ENCODE results near the gene DDX60. TPM values are rescaled to one million over a fixed set of nuclear protein-coding genes. Genes with fewer than 3 reads are reported as not detected.

DDX60 gene
- 2.7 and 3.1 TPM in 2 replicates for polyA plus RNA-seq (2012; rRNA removed)
- 3.7 TPM in 2 replicates for polyA plus RNA-seq (2012; cell fraction: cytosol; rRNA removed)
- 2.4 and 4.9 TPM in 2 replicates for polyA plus RNA-seq (2012; cell fraction: nucleus; rRNA removed)

DNA sequence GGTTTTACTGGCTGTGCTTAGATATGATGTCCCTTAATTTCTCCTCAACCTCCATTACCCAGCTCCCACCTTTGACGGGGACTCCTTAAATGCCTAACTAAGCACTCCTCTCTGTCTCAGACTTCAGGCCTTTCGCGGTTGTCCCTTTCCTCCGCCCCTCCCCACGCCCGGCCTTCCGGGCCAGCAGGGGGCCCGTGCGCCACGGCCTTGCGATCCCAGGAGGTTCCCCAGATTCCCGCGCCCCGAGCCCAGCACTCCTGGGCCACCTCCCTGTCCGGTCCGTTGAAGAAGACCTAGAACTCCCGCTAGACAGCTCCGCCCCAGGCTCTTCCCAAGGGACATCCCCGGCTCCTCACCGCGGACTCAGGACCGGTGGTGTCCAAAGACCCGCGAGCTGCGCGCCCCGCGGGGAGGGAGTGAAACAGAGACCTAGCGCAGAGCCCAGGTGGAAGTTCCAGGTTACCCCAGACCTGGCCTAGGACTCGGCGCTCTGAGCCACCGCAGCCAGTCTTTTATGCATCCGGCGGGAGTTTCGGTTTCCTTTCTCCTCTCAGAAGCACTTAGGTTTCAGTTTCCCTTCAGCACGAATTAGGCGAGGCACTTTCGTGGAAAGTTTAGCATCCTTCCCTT is at the start of gene DDX60:
DDX60 (minus strand) TSS at position 487 of the 630 bp plus-strand sequence. CDS start 7,493 bp downstream, outside the sequence.
- no peaks in the 10 kb centered on the region for H3K27me3 ChIP-seq (ENCODE audit: insufficient read depth)
- peak within 1 kb of the TSS; percentile 86 for H3K4me2 ChIP-seq
- peak within 1 kb of the TSS; percentile 94 for H3K9ac ChIP-seq
- H3K4me1 ChIP-seq (ENCODE audit: control insufficient read depth in 1 of 2, insufficient read depth in 2 of 2, low read depth in 1 of 2, low read length in 1 of 2), result peaks cover 0 to 2% of the 10 kb centered on the region in 2 experiments; a peak in 2 of 4 replicates
- POLR2A ChIA-PET, result no interaction called here
- H3K9me2 ChIP-seq, result no peaks in the 10 kb centered on the region
- WGBS (ENCODE audit: low lambda C conversion rate), result 2% methylated on average over 17 of the region's 38 CpGs
- no peaks in the 10 kb centered on the region for H3K79me2 ChIP-seq (ENCODE audit: insufficient read depth)
- H3K4me3 ChIP-seq (ENCODE audit: low read depth in 2 of 2, low read length in 1 of 2), result peak within 1 kb of the TSS; percentile 86 to 93
- no peaks in the 10 kb centered on the region for H3K36me3 ChIP-seq (replicated peaks in 1 of 2; ENCODE audit: control insufficient read depth in 1 of 2, insufficient read depth in 2 of 2, low read length in 1 of 2)
- H3F3A ChIP-seq (replicated peaks; ENCODE audit: insufficient read depth), result no peaks in the 10 kb centered on the region
- peak within 1 kb of the TSS; percentile 95 for H2AFZ ChIP-seq (ENCODE audit: low read depth)
- H4K20me1 ChIP-seq (ENCODE audit: insufficient read depth), result no peaks in the 10 kb centered on the region
- CTCF ChIA-PET, result interaction anchor here (0.8 to 1.4 kb wide), 4 partner anchors 12 to 161 kb away, joined by 3 to 5 read pairs (median 4); no protein-coding TSS in a partner anchor
- H3K9me3 ChIP-seq, result no peaks in the 10 kb centered on the region
- peak; percentile 74 for DNase-seq
- peak within 1 kb of the TSS; percentile 75 to 88 for H3K27ac ChIP-seq (ENCODE audit: low read depth in 2 of 2, low read length in 1 of 2)
- TF ChIP-seq, protein P1, sequence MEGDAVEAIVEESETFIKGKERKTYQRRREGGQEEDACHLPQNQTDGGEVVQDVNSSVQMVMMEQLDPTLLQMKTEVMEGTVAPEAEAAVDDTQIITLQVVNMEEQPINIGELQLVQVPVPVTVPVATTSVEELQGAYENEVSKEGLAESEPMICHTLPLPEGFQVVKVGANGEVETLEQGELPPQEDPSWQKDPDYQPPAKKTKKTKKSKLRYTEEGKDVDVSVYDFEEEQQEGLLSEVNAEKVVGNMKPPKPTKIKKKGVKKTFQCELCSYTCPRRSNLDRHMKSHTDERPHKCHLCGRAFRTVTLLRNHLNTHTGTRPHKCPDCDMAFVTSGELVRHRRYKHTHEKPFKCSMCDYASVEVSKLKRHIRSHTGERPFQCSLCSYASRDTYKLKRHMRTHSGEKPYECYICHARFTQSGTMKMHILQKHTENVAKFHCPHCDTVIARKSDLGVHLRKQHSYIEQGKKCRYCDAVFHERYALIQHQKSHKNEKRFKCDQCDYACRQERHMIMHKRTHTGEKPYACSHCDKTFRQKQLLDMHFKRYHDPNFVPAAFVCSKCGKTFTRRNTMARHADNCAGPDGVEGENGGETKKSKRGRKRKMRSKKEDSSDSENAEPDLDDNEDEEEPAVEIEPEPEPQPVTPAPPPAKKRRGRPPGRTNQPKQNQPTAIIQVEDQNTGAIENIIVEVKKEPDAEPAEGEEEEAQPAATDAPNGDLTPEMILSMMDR (IDR thresholded peaks at IDR 0.05), result peak; percentile 64
- no peak for TF ChIP-seq USF2 (IDR thresholded peaks at IDR 0.05; ENCODE audit: borderline replicate concordance, low read depth, low read length)
- TF ChIP-seq YY1 (IDR thresholded peaks at IDR 0.05; ENCODE audit: low read depth), result no peak
- TF ChIP-seq TCF12 (IDR thresholded peaks at IDR 0.05), result no peak
- TF ChIP-seq SMC3 (IDR thresholded peaks at IDR 0.05; ENCODE audit: low read depth, low read length), result no peak; the same call in 1 of the 2 replicates
- peak; percentile 42 for TF ChIP-seq RAD21 (IDR thresholded peaks at IDR 0.05; ENCODE audit: low read length)
- TF ChIP-seq TEAD4 (IDR thresholded peaks at IDR 0.05; ENCODE audit: borderline replicate concordance, insufficient read depth), result no peak
- TF ChIP-seq, protein P2, sequence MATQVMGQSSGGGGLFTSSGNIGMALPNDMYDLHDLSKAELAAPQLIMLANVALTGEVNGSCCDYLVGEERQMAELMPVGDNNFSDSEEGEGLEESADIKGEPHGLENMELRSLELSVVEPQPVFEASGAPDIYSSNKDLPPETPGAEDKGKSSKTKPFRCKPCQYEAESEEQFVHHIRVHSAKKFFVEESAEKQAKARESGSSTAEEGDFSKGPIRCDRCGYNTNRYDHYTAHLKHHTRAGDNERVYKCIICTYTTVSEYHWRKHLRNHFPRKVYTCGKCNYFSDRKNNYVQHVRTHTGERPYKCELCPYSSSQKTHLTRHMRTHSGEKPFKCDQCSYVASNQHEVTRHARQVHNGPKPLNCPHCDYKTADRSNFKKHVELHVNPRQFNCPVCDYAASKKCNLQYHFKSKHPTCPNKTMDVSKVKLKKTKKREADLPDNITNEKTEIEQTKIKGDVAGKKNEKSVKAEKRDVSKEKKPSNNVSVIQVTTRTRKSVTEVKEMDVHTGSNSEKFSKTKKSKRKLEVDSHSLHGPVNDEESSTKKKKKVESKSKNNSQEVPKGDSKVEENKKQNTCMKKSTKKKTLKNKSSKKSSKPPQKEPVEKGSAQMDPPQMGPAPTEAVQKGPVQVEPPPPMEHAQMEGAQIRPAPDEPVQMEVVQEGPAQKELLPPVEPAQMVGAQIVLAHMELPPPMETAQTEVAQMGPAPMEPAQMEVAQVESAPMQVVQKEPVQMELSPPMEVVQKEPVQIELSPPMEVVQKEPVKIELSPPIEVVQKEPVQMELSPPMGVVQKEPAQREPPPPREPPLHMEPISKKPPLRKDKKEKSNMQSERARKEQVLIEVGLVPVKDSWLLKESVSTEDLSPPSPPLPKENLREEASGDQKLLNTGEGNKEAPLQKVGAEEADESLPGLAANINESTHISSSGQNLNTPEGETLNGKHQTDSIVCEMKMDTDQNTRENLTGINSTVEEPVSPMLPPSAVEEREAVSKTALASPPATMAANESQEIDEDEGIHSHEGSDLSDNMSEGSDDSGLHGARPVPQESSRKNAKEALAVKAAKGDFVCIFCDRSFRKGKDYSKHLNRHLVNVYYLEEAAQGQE (IDR thresholded peaks at IDR 0.05; ENCODE audit: low read depth, low read length), result no peak
- TF ChIP-seq, protein P3, sequence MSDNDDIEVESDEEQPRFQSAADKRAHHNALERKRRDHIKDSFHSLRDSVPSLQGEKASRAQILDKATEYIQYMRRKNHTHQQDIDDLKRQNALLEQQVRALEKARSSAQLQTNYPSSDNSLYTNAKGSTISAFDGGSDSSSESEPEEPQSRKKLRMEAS (IDR thresholded peaks at IDR 0.05; ENCODE audit: low read depth), result peak; percentile 48
- no peak for TF ChIP-seq FOSL2 (IDR thresholded peaks at IDR 0.05; ENCODE audit: borderline replicate concordance, low read depth)
- TF ChIP-seq CHD2 (IDR thresholded peaks at IDR 0.05; ENCODE audit: low read length, partially characterized antibody), result no peak
- TF ChIP-seq GATA2 (CRISPR knock-in tag; IDR thresholded peaks at IDR 0.05), result no peak
- TF ChIP-seq NFIC (IDR thresholded peaks at IDR 0.05; ENCODE audit: borderline replicate concordance), result no peak
- TF ChIP-seq, protein P4, sequence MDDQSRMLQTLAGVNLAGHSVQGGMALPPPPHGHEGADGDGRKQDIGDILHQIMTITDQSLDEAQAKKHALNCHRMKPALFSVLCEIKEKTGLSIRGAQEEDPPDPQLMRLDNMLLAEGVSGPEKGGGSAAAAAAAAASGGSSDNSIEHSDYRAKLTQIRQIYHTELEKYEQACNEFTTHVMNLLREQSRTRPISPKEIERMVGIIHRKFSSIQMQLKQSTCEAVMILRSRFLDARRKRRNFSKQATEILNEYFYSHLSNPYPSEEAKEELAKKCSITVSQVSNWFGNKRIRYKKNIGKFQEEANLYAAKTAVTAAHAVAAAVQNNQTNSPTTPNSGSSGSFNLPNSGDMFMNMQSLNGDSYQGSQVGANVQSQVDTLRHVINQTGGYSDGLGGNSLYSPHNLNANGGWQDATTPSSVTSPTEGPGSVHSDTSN (IDR thresholded peaks at IDR 0.05), result no peak
- no peak for TF ChIP-seq RFX5 (IDR thresholded peaks at IDR 0.05; ENCODE audit: low read length)
- TF ChIP-seq ELF1 (IDR thresholded peaks at IDR 0.05), result peak; percentile 14; the same call in 1 of the 2 replicates
- TF ChIP-seq, protein P5, sequence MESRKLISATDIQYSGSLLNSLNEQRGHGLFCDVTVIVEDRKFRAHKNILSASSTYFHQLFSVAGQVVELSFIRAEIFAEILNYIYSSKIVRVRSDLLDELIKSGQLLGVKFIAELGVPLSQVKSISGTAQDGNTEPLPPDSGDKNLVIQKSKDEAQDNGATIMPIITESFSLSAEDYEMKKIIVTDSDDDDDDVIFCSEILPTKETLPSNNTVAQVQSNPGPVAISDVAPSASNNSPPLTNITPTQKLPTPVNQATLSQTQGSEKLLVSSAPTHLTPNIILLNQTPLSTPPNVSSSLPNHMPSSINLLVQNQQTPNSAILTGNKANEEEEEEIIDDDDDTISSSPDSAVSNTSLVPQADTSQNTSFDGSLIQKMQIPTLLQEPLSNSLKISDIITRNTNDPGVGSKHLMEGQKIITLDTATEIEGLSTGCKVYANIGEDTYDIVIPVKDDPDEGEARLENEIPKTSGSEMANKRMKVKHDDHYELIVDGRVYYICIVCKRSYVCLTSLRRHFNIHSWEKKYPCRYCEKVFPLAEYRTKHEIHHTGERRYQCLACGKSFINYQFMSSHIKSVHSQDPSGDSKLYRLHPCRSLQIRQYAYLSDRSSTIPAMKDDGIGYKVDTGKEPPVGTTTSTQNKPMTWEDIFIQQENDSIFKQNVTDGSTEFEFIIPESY (IDR thresholded peaks at IDR 0.05; ENCODE audit: borderline replicate concordance, low read depth), result no peak
- TF ChIP-seq USF1 (IDR thresholded peaks at IDR 0.05; ENCODE audit: borderline replicate concordance, low read depth), result no peak
- TF ChIP-seq NRF1 (IDR thresholded peaks at IDR 0.05; ENCODE audit: low read depth, low read length), result no peak
- TF ChIP-seq SIN3A (IDR thresholded peaks at IDR 0.05; ENCODE audit: borderline replicate concordance, low read depth, low read length), result 0 out of 2 replicates have a peak, but pooled peaks have one; percentile 21
- no peak for TF ChIP-seq POLR2AphosphoS5 (IDR thresholded peaks at IDR 0.05; ENCODE audit: low read depth, low read length)
- no peak for TF ChIP-seq RXRA (IDR thresholded peaks at IDR 0.05; ENCODE audit: borderline replicate concordance, low read depth)
